ENCODE measurements around the gene ADCY7.

The ADCY7 gene

DNA sequence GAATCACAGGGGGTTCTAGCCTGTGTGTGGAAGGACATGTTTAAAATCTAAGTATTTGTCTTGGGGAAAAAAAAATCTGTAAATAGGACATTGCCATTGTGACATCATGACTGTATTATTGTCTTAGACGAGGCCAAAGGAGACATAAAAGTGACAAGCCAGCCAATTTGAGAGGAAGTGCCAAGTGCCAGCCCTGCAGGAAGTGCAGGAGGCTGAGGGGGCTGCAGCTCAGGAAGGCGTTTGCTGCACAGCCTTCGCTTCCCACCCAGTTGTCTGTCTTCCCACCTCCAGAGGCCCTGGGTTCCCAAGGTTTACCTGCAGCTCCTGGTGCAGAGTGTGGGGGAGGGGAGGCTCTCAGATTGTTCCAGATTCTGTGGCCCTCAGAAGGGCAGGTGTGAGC is 1.3 kb downstream of the ADCY7 start:
- no peak for DNase-seq (ENCODE audit: low read depth in 2 of 2)

DNA sequence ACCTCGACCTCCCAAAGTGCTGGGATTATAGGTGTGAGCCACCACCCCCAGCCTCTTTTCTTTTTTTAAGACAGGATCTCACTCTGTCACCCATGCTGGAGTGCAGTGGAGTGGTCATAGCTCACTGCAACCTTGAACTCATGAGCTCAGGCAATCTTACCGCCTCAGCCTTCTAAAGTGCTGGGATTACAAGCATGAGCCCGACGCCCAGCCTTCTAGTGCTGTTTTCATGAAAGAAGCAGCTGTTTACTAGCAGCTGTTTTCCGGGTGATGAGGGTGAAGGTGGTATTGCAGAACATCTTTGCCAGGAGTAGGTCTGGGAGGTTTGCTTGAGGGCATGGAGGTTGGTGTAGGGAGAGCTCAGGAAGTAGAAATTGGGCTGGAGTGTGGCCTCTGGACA is 2.0 kb downstream of the ADCY7 start:
- DNase-seq (ENCODE audit: low read depth in 2 of 2) = no peak

DNA sequence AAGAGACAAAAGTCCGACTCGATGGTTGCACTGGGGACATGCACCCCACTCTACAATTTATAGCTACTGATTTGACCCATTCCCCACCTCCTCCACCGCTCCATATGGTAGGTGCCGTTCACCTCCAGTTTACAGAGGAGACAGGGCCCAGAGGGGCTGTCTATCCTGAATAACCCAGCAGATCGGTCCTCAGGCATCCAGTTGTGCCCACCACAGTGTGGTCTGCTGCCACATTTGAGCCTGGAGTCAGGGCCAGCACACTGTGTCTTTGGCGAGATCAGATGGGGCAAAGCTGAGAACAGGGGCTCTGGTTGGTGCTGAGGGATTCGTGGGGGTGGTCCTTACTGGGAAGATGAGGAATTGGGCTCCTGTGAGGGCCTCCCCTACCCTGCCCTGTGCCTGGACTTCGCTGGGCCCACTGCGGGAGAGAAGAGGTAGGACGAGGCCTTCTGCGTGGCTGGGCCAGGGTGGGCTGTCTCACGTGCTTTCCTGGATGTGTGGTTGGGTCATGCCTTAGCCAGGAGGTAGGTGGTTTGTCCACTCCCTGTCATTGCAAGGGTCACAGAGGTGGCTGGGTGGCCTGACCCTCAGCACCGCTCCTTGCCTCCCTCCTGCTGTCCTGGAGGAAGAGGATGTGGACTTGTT is 2.8 kb downstream of the ADCY7 start:
- DNase-seq (ENCODE audit: low read depth in 2 of 2) = no peak

DNA sequence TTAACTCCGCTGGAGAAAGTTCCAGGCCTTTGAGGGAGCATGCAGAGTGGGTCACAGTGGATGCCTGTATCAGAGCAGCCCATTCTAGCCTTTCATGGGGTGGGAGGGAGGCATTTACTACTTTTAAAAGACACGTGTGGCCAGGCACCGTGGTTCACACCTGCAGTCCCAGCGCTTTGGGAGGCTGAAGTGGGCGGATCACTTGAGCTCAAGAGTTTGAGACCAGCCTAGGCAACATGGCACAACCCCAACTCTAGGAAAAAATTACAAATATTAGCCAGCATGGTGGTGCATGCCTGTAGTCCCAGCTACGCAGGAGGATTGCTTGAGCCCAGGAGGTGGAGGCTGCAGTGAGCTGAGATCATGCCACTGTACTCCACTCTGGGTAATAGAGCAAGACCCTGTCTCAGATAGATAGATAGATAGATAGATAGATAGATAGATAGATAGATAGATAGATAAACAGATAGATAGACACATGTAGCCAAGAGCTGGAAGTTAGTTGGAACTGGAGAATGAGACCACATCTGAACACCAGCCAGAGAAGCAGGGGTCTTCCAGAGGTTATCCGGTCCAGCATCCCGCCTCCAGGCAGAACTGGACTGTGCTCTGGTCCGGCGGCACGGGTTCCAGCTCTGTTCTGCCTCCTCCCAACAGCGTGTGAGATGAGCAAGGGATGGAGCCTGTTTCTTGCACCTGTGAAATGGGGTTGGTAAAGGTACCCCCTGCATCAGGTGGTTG is 3.6 kb downstream of the ADCY7 start:
- DNase-seq (ENCODE audit: low read depth in 2 of 2) = no peak

DNA sequence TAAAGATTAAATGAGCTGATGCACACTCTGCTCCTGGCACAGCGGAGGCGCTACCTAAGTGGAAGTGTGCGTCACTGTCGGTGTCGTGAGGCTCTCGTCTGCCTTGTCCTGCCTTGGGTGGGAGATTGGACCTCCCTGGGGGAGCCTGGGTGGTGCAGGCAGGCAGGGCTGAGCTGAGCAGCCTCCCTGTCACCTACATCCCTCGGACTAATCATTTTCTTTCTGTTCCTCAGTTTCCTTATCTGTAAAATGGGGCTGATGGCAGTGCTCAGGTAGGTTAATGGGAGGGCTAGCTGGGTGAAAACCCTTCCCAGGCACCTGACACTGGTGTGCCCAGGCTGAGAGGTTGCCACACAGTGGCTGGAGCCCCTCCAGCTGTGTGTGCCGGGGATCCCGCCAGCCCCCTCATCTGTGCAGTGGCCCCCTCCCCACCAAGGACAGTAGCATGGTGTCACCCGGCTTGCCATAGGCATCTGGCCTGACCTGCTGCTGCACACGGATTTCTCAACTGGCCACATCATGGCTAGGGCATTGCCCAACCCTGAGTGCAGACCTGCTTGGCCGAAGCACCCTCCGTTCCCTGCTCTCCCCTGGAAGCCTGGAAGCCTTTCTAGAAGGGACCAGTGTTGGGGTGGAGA is 4.3 kb downstream of the ADCY7 start:
- DNase-seq (ENCODE audit: low read depth in 2 of 2) = no peak

DNA sequence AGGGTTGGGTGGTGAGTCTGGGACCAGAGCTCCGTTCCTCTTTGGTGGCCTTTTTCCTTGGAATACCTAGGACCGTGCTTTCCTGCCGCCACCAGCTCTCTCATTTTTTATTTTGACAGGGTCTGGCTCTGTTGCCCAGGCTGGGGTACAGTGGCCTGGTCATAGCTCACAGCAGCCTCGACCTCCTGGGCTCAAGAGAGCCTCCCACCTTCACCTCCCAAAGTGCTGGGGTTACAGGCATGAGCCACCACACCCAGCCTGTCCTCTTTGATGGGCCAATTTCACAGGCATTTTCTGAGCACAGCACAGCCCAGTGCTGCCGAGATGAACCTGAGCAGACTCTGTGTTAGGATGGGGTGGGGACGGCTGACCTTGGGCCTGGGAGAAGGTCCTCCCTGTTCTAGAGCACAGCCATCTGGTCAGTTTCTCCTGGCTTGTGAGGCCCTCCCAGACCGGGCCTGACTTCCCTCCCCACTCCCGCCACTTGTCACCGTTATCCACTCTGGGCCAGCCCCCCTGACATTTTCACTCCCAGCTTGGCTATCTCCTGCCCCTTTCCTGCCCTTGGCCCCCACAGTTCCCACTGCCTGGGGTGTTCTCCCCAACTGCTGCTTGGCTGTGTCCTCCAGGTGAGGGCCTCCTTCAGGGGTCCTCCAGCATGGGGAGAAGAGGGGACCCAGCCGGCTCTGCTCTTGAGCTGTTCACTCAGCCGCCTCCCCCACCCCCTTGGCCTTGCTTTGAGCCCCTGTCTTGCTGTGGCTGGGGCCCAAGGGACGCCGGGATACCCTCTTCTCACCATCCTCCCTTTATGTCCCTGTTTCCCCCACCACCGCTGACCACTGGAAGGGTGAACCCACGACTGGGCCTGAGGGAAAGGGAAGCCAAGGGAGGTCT is 5.0 kb downstream of the ADCY7 start:
- DNase-seq (ENCODE audit: low read depth in 2 of 2) = no peak

DNA sequence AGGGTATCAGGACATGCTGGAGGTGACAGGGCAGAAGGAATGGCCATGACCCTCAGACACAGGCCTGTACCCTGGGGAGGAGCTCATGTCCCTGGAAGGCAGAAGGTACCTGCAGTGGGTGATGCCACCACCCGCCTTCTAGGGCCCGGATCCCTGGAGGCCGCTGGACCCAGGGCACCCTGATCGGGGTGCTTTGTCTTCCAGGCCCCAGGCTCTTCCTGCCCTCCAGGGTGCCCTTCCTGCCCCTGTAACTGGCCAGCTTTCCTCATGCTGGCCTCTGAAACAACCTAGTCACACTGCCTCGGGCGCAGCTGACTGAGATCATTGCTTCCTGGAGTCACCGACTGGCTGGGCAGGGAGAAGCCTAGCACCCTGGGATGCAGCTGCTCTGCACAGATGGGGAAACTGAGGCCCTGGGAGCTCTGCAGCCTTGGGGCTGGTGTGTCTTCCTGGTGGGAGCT is 5.8 kb downstream of the ADCY7 start:
- DNase-seq (ENCODE audit: low read depth in 2 of 2) = no peak

DNA sequence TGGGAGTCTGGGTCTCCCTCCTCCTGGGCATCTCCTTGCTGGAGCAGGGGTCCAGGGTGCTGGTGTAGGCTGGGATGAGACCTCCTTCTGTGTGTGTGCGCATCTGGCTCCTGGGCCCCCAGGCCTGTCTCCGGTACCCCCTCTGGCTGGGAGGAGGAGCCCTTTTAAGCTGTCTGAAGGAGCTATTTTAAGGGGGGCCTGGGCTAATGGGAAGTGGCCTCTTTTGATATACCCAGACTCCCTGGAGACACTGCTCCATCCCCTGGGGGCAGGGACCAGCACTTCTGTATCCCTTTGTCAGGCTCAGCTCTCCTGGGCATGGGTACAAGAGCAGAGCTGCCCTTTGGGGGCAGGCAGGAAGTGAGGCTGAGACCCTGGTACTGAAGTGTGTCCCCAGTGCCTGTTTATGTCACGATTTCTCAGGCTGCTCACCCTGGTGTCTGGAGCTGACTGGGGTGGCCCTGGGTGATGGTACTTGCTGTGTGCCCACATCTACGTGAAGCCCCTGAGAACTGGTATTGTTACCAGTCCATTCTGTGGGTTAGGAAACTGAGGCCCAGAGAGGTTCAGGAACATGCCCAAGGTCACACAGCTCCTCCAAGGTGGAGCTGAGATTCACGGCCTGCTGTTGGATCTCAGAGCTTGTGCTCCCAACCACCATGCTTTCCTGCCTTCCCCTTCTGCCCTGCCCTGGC is 6.5 kb downstream of the ADCY7 start:
- DNase-seq (ENCODE audit: low read depth in 2 of 2) = no peak

DNA sequence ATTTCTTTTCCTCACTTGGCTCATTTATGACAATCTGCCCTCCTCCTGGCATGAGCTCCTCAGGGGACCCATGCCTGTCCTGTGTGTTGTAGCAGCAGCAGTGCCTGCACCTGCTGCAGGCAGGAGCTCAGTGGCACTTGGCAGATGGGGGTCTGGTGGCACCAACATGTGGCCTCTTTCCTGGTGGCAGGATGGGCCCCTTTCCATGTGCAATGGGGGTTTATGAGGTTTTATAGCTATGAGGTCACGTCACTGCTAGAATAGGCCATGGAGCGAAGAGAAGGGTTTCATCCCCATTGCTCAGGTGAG is 7.0 kb downstream of the ADCY7 start:
- DNase-seq (ENCODE audit: low read depth in 2 of 2) = no peak

DNA sequence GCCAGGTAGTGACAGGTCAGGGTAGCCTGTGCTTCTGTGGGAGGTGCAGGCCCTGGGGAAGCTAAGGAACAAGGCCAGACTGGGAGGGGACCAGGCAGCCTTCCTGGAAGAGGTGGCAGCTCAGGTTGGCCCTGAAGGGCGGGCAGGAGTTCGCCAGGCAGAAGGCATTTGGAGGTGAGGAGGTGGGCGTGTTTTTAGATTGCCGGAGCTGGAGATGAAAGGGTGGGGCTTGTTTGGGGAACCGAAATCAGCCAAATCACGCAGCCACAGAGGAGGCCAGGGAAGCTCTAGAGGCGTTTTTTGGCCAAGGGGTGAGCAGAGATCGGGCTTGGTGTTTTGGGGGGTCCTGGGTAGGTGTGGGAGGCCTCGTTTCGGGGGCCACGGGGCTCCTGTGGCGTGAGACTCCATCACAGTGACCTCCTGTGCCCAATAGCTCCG is 7.6 kb downstream of the ADCY7 start:
- no peak for DNase-seq (ENCODE audit: low read depth in 2 of 2)

DNA sequence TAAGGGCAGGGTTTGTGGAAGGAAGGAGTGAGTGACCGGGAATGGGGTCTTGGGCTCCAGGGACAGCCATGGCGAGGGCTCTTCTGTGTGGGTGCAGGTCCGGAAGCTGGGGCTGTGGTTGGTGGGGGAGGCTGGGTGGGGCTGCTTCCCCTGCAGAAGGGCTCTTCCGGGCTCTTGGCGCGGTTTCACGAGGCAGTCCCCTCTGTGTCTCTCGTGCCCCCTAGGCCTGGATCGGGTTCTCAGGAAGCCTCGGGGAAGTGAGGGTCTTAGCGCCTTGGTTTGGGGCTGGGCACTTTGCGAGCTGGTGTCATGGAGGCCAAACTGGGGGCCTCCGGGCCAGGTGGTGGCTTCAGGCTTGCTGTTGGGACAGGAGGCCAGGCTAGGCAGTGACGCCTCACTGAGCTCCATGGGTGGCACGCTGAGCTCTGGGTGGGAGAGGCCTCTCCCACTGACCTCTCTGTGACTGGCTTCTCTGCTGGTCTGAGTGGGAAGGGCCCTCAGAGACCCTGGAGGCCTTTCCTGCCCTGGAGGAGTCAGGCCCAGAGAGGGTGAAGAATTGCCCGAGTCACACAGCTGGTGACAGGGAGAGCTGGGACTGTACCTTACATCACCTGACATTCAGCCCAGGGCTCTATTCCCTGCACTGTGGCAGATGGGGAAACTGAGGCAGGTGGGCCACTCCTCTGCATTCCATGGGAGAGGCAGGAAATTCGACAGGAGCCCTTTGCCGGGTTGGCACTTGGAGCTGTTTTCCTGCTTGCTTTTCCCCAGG is 8.2 kb downstream of the ADCY7 start:
- DNase-seq (ENCODE audit: low read depth in 2 of 2) = no peak

DNA sequence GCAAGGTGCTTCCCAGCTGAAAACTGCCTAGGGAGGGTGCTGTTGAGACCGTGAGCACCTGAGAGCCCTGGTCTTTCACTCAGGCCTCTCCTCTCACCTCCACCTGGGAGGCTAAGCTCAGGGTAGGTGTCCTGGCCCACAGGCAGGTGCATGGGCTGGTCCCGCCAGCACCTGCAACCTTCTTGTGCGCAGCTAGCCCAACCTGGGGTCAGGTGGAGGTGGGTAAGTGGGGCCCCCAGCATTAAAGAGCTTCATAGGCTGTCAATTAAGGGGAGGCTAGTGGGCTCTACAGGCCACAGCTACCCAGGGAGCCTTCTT is 8.7 kb downstream of the ADCY7 start:
- no peak for DNase-seq (ENCODE audit: low read depth in 2 of 2)

DNA sequence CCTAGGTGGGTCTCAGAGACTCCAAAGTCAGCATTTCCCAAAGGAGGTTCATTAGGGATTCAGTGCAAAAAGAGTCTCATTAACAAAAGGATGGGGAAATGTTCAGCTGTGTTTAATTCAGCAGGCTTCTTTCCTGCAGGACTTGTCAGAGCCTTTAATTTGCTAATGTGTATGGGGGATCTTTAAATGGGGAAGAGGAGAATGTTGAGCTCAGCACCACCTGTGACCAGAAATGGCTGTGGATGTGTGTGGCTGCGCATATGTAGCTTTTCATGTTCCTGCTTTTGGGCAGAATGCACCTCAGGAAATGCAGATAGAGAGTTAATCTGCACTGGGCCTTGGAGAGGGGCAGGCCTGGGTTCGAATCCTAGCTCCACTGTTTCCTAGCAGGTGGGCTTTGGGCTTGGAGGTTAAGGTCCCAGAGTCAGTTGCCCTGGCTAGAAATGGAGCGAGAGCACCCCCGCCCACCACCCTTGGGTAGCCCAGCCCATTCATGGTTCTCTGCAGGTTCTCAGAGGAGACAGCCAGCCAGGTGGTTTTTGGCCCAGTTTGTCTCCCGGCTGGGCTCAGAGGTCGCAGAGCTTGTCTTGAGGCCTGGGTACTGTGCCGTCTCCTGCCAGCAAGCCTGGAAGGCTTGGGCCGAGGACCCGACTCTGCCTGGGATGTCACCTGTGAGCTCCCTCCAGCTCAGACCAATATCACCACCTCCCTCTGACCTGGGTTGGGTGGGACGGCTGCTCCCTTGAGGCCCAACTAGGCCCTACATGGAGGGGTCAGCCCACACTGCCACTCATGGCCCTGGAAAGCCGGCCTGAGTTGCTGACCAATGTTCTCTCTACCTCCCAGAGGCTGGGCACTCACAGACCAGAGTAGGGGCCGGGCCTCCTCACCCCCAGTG is 9.3 kb downstream of the ADCY7 start:
- DNase-seq (ENCODE audit: low read depth in 2 of 2) = no peak

DNA sequence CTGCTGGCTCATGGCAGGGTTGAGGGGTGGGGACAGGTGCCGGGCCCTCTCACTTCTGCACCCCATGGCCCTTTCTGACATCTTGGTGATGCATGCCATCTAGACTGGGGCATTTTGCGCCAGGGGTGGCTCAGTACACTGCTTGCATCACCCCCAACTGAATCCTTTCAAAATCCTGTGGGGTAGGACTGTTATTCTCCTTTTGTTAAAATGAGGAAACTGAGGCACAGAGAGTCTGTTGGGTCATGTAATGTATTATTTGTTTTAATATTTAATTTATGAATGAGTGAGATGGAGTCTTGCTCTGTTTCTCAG is 9.9 kb downstream of the ADCY7 start:
- no peak for DNase-seq (ENCODE audit: low read depth in 2 of 2)

DNA sequence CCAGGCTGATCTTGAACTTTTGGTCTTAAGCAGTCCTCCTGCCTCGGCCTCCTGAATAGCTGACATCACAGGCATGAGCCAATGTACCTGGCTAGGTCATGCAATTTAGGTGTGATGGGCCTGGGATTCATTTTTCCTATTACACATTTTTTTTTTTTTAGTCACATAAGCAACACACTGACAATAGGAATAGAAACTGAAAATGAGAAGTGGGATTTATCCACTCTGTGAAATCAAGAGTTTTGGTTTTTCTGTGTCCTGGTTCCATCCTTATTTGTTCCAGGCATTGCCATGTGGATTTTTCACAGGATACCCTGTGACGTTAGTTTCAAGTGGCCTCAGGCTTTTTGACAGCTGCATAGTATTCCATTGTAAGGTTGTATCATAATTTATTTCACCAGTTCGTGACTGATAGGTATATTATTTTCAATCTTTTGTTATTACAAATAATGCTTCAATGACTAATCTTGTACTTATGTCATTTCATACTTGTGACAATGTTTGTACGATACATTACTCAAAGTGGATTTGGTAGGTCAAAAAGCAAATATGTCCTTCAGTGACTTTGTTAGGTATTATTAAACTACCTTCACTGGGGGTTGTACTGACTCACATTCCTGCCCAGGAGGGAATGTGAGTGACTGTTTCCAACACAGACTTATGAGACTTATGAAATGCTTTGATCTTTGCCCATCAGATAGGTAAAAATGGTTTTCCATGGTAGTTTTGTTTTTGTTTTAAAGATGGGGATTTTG is 10.6 kb downstream of the ADCY7 start:
- no peak for DNase-seq (ENCODE audit: low read depth in 2 of 2)

DNA sequence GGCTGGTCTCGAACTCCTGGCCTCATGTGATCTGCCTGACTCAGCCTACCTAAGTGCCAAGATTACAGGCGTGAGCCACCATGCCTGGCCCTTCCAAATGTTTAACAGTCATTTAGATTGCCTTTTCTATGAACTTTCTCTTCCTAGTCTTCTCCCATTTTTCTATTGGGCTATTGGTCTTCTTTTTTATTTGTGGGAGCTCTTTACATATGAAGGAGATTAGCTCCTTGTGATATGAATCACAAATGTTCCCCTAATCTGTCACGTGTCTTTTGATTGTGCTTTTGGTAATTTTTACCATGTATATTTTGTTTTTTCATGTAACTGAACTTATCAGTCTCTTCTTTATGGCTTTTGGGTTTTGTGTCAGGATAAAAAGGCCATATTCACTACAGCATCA is 11.9 kb downstream of the ADCY7 start:
- no peak for DNase-seq (ENCODE audit: low read depth in 2 of 2)

DNA sequence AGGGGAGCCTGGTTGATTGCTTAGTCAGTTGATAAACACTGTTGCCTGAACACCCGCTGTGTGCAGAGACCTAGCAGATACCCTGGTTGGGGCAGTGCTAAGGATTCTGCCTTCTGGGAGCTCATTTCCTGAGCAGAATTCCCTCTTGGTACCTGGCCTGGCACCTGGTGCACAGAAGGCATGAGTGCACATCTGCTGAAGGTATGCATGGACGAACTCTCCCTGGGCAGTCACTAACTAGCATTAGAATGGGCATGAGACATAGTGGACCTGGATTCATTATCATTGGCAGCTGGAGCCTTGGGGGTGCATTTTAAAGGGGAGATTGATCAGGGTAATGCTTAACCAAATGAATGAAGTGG is 13.1 kb downstream of the ADCY7 start:
- DNase-seq (ENCODE audit: low read depth in 2 of 2) = no peak

DNA sequence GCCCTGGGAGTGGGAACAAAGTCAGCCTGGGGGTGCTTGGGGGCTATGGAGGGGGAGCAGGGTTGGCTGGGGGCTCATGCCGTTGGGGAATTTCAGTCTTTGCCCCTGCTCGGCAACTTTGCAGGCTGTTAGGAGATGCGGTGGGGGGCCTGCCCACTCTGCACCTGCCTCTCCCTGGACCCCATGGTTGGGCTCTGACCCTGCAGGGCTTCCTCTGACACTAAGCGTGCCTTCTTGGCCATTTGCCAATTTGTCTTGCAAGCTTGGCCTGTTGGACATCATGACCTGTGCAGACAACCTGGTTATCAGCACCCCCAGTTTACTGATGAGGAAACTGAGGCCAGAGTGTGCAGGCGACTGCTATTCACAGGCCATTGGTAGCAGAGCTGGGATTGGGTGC is 14.6 kb downstream of the ADCY7 start:
- no peak for DNase-seq (ENCODE audit: low read depth in 2 of 2)

DNA sequence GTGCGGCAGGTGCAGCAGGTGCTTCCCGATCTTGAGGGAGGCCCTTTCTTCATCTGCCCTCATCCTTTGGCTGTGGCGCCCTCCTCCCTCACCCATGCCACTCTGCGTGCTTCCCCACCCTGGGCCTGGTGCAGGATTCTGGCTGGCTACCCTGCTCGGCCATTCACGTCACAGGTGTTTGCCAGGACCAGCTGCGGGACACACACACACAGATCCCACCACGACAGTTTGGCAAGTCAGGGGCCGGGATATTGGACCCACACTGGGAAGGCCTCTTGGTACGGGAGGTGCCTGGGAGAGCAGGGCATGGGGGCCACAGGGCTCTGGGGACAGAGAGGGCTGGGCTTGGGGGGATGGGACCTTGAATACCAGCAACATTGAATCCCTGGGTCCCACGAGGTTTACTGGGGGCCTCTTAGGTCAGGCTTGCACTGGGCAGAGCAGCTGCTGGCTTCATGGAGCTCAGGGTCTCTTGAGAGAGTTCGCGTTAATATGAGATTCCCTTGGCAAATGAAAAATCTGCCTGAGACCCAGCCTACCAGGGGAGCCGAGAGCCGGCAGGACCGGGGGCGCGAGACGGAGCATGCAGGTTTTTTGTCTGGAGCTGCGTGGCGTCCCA is 15.1 kb downstream of the ADCY7 start:
- DNase-seq (ENCODE audit: low read depth in 2 of 2) = no peak

Measured in stimulated activated CD4-positive, alpha-beta T cell treated with anti-CD3 and anti-CD28 coated beads, Interleukin-4, amount 100 ng/mL, for 48 hours (primary cell).